GM18517 (cell line): ENCODE measurements around the gene MRPL30.
"Not testable (repeated sequence)": the region's sequence is repeated elsewhere in the genome, so short reads cannot be mapped to it uniquely, and the experiment has no call there.

Experiments
- ATAC-seq: cut with Tn5 transposase; IDR thresholded peaks from one replicate; pipeline ENCODE4 v1.9.1; 2021; ENCODE audit warnings: mild to moderate bottlenecking, moderate library complexity; ENCODE audit not compliant: unreplicated experiment

The MRPL30 gene

GRCh38 chr2:99180755-99181623 lies at the start of gene MRPL30, which contains the start of gene MITD1:
Gene MRPL30, plus strand, starts transcription at chr2:99181184. Its CDS starts 5,020 bp downstream, at chr2:99186204.
Gene MITD1, minus strand, starts transcription at chr2:99181058. Its CDS starts 77 bp downstream, at chr2:99180981.
- peak; percentile 95 for ATAC-seq

- not testable (repeated sequence) for ATAC-seq
Observed at GRCh38 chr2:99135044-99135556, 45.9 kb upstream of the MRPL30 start.

GRCh38 chr2:99139003-99139402 lies 42.0 kb upstream of the MRPL30 start:
- ATAC-seq: no peak

GRCh38 chr2:99140056-99140859 lies 40.7 kb upstream of the MRPL30 start:
- no peak for ATAC-seq

- peak; percentile 30 for ATAC-seq
Observed at GRCh38 chr2:99140860-99141109, 40.2 kb upstream of the MRPL30 start.

- ATAC-seq: peak; percentile 79
Observed at GRCh38 chr2:99141110-99142108, 39.6 kb upstream of the MRPL30 start, which contains the start of gene C2orf15. Gene C2orf15, plus strand, starts transcription at chr2:99141707. Its CDS starts 8,852 bp downstream, at chr2:99150559.

GRCh38 chr2:99150706-99151105 lies 30.3 kb upstream of the MRPL30 start:
- no peak for ATAC-seq

- ATAC-seq: no peak
Observed at GRCh38 chr2:99152199-99152895, 28.6 kb upstream of the MRPL30 start.

- ATAC-seq: no peak
Observed at GRCh38 chr2:99153921-99154604, 26.9 kb upstream of the MRPL30 start.

GRCh38 chr2:99154643-99155536 lies 26.1 kb upstream of the MRPL30 start, which contains the start of the genes LIPT1 and TSGA10:
Gene LIPT1, plus strand, starts transcription at chr2:99154967. Its CDS starts 6,991 bp downstream, at chr2:99161958.
Gene TSGA10, minus strand, starts transcription at chr2:99154942. Its CDS starts 45,503 bp downstream, at chr2:99109439.
- ATAC-seq: peak; percentile 93

- no peak for ATAC-seq
Observed at GRCh38 chr2:99156891-99157290, 24.1 kb upstream of the MRPL30 start.

GRCh38 chr2:99158599-99158998 lies 22.4 kb upstream of the MRPL30 start:
- ATAC-seq: no peak

- ATAC-seq: no peak
Observed at GRCh38 chr2:99159594-99159993, 21.4 kb upstream of the MRPL30 start.

GRCh38 chr2:99166218-99166617 lies 14.8 kb upstream of the MRPL30 start:
- no peak for ATAC-seq

GRCh38 chr2:99169534-99169933 lies 11.4 kb upstream of the MRPL30 start:
- ATAC-seq: no peak

- ATAC-seq: no peak
Observed at GRCh38 chr2:99171377-99172140, 9.4 kb upstream of the MRPL30 start.

GRCh38 chr2:99181624-99182000 lies 628 bp downstream of the MRPL30 start:
- ATAC-seq: no peak
